ENCODE data around the gene TRAPPC2L. TPM values are rescaled to one million over a fixed set of nuclear protein-coding genes. Genes with fewer than 3 reads are reported as not detected.

The TRAPPC2L gene
- total and polyA plus RNA-seq, 2 of the 13 experiments (the other 11 are each of a cell fraction or from before 2014, with no cell fraction given): 96.3 to 107 TPM

GRCh38 chr16:88815901-88816589, 40.9 kb upstream of the TRAPPC2L start (continued):
- TF ChIP-seq POGK (CRISPR knock-in tag; conservative IDR thresholded peaks at IDR 0.05) (no peak), ZSCAN21 (CRISPR knock-in tag; IDR thresholded peaks at IDR 0.05; ENCODE audit: borderline replicate concordance) (no peak; the same call in 1 of the 2 replicates), HOXA7 (CRISPR knock-in tag; IDR thresholded peaks at IDR 0.05) (no peak), ADNP (CRISPR knock-in tag; IDR thresholded peaks at IDR 0.05) (no peak), E2F1 (CRISPR knock-in tag; IDR thresholded peaks at IDR 0.05) (no peak), HBP1 (CRISPR knock-in tag; IDR thresholded peaks at IDR 0.05; ENCODE audit: low read depth) (no peak), NONO (IDR thresholded peaks at IDR 0.05) (no peak), NONO (CRISPR knock-in tag; conservative IDR thresholded peaks at IDR 0.05) (peak; percentile 55; the same call in 1 of the 2 replicates), CEBPB (IDR thresholded peaks at IDR 0.05; ENCODE audit: borderline replicate concordance, low read depth, low read length) (no peak), SOX6 (IDR thresholded peaks at IDR 0.05) (no peak), SOX6 (CRISPR knock-in tag; IDR thresholded peaks at IDR 0.05) (0 out of 2 replicates have a peak, but pooled peaks have one; percentile 21), NCOR1 (IDR thresholded peaks at IDR 0.05; ENCODE audit: borderline replicate concordance, low read length) (no peak), FOXK1 (CRISPR knock-in tag; IDR thresholded peaks at IDR 0.05; ENCODE audit: borderline replicate concordance, low read depth) (no peak), ZNF83 (CRISPR knock-in tag; IDR thresholded peaks at IDR 0.05; ENCODE audit: borderline replicate concordance) (no peak), SIN3B (IDR thresholded peaks at IDR 0.05; ENCODE audit: low read length) (no peak), RXRB (CRISPR knock-in tag; IDR thresholded peaks at IDR 0.05; ENCODE audit: borderline replicate concordance) (no peak; the same call in 1 of the 2 replicates), FOXC1 (CRISPR knock-in tag; IDR thresholded peaks at IDR 0.05; ENCODE audit: borderline replicate concordance) (no peak), RBFOX2 (IDR thresholded peaks at IDR 0.05; ENCODE audit: low read depth, low read length) (no peak), MAF1 (CRISPR knock-in tag; IDR thresholded peaks at IDR 0.05; ENCODE audit: borderline replicate concordance) (no peak), TFDP2 (CRISPR knock-in tag; IDR thresholded peaks at IDR 0.05) (no peak), RELA (CRISPR knock-in tag; IDR thresholded peaks at IDR 0.05) (no peak), YY1 (IDR thresholded peaks at IDR 0.05; ENCODE audit: insufficient read depth, insufficient replicate concordance, low read depth, low read length) (no peak), POLR2AphosphoS2 (IDR thresholded peaks at IDR 0.05; ENCODE audit: low read depth, low read length) (no peak), PHF20 (CRISPR knock-in tag; IDR thresholded peaks at IDR 0.05) (no peak)

Measured in HepG2 (cell line).